Parathyroid adenoma (tissue), 2 donors: ENCODE data around the gene GPR137.

ENCODE experiments used
- H2AFZ ChIP-seq: fragments of 300-600 bp; sonication (generic); one replicate; pipeline ENCODE4 v1.7.0; 2017; ENCODE audit warnings: antibody characterized with exemption, mild to moderate bottlenecking
- H3K27ac ChIP-seq: fragments of 300-600 bp; sonication (generic); one replicate; pipeline ENCODE4 v1.7.0; 2017
- H3K27me3 ChIP-seq: fragments of 300-600 bp; sonication (generic); one replicate; pipeline ENCODE4 v1.7.0; 2017; ENCODE audit warnings: low read length; ENCODE audit not compliant: control insufficient read depth, insufficient read depth
- H3K36me3 ChIP-seq: fragments of 300-600 bp; sonication (generic); one replicate; pipeline ENCODE4 v1.7.0; 2017; ENCODE audit warnings: low read length; ENCODE audit not compliant: control insufficient read depth, insufficient read depth
- H3K4me1 ChIP-seq: fragments of 300-600 bp; sonication (generic); one replicate; pipeline ENCODE4 v1.7.0; 2017; ENCODE audit warnings: control low read depth
- H3K4me2 ChIP-seq: fragments of 300-600 bp; sonication (generic); one replicate; pipeline ENCODE4 v1.7.0; 2017; ENCODE audit warnings: low read length
- H3K4me3 ChIP-seq: fragments of 300-600 bp; sonication (generic); one replicate; pipeline ENCODE4 v1.7.0; 2017; ENCODE audit warnings: low read depth, low read length
- H3K79me2 ChIP-seq: fragments of 300-600 bp; sonication (generic); one replicate; pipeline ENCODE4 v1.7.0; 2017; ENCODE audit warnings: control low read depth
- H3K9ac ChIP-seq: fragments of 300-600 bp; sonication (generic); one replicate; pipeline ENCODE4 v1.7.0; 2017; ENCODE audit warnings: mild to moderate bottlenecking
- H3K9me3 ChIP-seq: fragments of 300-600 bp; sonication (generic); one replicate; pipeline ENCODE4 v1.7.0; 2017; ENCODE audit warnings: low read length; ENCODE audit not compliant: control insufficient read depth
- TF ChIP-seq, protein P1 (sequence below): fragments of 300-600 bp; sonication (generic); IDR thresholded peaks from one replicate; pipeline ENCODE4 v1.7.0; 2017; ENCODE audit warnings: antibody characterized with exemption, mild to moderate bottlenecking
- donor health status: primary hyperparathyroidism.

Gene GPR137

DNA sequence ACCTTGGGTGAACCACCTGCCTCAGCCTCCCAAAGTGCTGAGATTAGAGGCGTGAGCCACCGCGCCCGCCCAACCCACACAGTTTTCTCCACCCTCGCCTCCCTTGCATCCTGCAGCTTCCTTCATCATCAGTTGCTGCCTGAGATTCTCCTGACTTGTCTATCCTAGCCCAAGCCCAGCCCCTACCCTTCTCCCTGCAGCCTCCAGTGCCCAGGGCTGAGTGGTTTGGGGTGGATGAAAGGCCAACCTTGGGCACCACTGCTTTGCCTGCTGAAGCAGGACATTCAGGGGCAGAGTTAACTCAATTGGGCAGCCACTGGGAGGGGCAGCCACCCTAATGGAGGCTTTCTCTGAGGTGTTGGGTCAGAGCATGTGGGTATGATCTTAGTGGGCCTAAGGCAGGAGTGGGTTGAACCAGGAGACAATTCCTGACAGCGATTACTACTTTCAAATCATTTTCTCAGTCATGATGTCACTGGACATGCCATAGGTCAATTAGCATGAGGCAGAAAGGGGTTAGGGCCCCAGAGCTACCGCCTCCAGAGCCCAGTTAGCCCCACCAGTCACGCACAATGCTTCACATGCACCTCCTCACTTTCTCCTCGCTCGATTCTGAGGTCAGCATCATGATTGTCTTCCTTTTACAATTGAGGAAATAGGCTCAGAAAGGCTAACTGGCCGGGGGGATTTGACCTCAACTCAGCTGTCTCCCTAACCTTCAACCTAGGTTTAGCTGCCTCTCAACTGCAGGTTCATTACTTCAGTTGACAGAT is 45.8 kb upstream of the GPR137 start:
- Histone ChIP-seq H3K4me1 (peaks cover 12% of the 10 kb centered on the region), H2AFZ (peak overlapping the region; percentile 78), H3K36me3 (no peaks in the 10 kb centered on the region), H3K9me3 (no peaks in the 10 kb centered on the region), H3K27me3 (no peaks in the 10 kb centered on the region), H3K4me2 (peak overlapping the region; percentile 97), H3K79me2 (no peaks in the 10 kb centered on the region), H3K4me3 (peak overlapping the region; percentile 79), H3K9ac (no peak overlapping the region), H3K27ac (peak overlapping the region; percentile 99)
- TF ChIP-seq, protein P1, sequence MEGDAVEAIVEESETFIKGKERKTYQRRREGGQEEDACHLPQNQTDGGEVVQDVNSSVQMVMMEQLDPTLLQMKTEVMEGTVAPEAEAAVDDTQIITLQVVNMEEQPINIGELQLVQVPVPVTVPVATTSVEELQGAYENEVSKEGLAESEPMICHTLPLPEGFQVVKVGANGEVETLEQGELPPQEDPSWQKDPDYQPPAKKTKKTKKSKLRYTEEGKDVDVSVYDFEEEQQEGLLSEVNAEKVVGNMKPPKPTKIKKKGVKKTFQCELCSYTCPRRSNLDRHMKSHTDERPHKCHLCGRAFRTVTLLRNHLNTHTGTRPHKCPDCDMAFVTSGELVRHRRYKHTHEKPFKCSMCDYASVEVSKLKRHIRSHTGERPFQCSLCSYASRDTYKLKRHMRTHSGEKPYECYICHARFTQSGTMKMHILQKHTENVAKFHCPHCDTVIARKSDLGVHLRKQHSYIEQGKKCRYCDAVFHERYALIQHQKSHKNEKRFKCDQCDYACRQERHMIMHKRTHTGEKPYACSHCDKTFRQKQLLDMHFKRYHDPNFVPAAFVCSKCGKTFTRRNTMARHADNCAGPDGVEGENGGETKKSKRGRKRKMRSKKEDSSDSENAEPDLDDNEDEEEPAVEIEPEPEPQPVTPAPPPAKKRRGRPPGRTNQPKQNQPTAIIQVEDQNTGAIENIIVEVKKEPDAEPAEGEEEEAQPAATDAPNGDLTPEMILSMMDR: no peak

DNA sequence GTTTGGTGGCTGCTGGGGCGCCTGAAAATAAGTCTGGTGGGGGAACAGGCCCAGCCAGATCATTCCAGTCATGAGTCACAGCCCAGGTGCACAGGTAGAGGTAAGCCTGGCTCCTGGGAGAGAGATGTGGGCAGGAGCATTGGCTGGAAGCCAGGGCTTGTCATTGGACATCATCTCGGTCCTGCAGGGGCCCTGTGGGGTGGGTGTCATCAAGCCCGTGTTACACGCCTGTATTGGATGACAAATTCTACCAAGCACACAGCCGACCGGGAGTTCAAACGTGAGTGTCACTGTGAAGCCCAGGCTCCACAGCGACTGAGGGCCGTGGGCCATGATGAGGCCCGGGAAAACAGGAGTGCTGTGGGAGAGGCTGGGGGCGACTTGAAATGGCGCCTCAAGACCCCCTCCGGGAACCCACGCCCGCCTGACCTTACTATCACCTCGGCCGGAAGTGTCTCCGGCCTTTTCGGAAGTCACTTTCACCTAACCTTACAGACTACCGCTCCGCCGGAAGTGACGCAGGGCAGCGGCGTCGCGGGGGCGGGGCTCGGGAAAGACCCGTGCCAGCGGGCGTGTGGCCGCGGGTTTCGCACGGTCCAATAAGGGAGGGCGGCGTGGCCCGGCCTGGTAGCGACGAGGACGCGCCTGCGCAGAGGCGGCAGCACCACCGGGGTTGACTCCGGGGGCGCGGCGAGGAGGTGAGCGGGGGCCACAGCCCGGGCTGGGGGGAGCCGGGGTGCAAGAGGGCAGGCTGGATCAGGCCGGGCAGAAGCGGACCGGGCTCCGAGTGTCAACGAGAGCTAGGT is 45.0 kb upstream of the GPR137 start, which contains the start of gene FKBP2:
Gene FKBP2, plus strand, starts transcription at position 661 of the 806 bp plus-strand sequence. CDS start 1,293 bp downstream, outside the sequence.
- no peaks in the 10 kb centered on the region for H3K79me2 ChIP-seq
- peak within 1 kb of the TSS; percentile 79 for H3K4me3 ChIP-seq
- peak within 1 kb of the TSS; percentile 78 for H2AFZ ChIP-seq
- H3K9me3 ChIP-seq: no peaks in the 10 kb centered on the region
- peaks cover 12% of the 10 kb centered on the region for H3K4me1 ChIP-seq
- H3K9ac ChIP-seq: peak within 1 kb of the TSS; percentile 53
- peak within 1 kb of the TSS; percentile 97 for H3K4me2 ChIP-seq
- TF ChIP-seq, protein P1: no peak
- H3K27me3 ChIP-seq: no peaks in the 10 kb centered on the region
- H3K36me3 ChIP-seq: no peaks in the 10 kb centered on the region
- peak within 1 kb of the TSS; percentile 99 for H3K27ac ChIP-seq

DNA sequence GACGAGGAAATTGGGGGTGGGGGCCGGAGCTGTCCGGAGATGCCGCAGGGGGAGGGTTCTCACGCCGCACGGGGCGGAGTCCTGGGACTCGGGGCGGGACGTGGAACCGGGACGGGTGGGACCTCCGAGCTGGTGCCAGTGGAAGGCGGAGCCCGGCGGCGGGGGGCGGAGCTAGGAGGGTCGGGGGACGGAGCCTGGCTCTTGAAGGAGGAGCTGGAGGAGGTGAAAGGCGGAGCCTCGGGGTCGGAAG is 44.5 kb upstream of the GPR137 start:
- H3K27ac ChIP-seq: peak overlapping the region; percentile 99
- H3K79me2 ChIP-seq: no peaks in the 10 kb centered on the region
- TF ChIP-seq, protein P1: no peak
- H3K9me3 ChIP-seq: no peaks in the 10 kb centered on the region
- no peaks in the 10 kb centered on the region for H3K27me3 ChIP-seq
- peaks cover 12% of the 10 kb centered on the region for H3K4me1 ChIP-seq
- peak overlapping the region; percentile 78 for H2AFZ ChIP-seq
- no peak overlapping the region for H3K9ac ChIP-seq
- peak overlapping the region; percentile 79 for H3K4me3 ChIP-seq
- H3K4me2 ChIP-seq: peak overlapping the region; percentile 97
- H3K36me3 ChIP-seq: no peaks in the 10 kb centered on the region

- Histone ChIP-seq H3K4me3 (peak overlapping the region; percentile 79), H3K9me3 (no peaks in the 10 kb centered on the region), H3K27ac (peak overlapping the region; percentile 99), H3K4me2 (peak overlapping the region; percentile 81), H3K9ac (peak overlapping the region; percentile 53), H3K79me2 (no peaks in the 10 kb centered on the region), H3K4me1 (peaks cover 12% of the 10 kb centered on the region), H2AFZ (peak overlapping the region; percentile 78), H3K27me3 (no peaks in the 10 kb centered on the region), H3K36me3 (no peaks in the 10 kb centered on the region)
- TF ChIP-seq, protein P1: no peak
These were observed 43.9 kb upstream of the GPR137 start for GRCh38 chr11:64241491-64242374.
